GM10266 (cell line): ENCODE measurements around the gene UBA7.
A peak's percentile ranks its signal among the peaks of the same experiment; 100 is the strongest.

Source experiments
- DNase-seq: peaks from one replicate; pipeline ENCODE4 v3.0.0; 2012; ENCODE audit errors: extremely low spot score
- TF ChIP-seq, protein P1 (sequence below): IDR thresholded peaks from 2 replicates; pipeline ENCODE4 v1.5.1; 2012; ENCODE audit warnings: mild to moderate bottlenecking, low read depth; ENCODE audit not compliant: control insufficient read depth, insufficient read depth; ENCODE audit errors: missing control alignments

The UBA7 gene

DNA sequence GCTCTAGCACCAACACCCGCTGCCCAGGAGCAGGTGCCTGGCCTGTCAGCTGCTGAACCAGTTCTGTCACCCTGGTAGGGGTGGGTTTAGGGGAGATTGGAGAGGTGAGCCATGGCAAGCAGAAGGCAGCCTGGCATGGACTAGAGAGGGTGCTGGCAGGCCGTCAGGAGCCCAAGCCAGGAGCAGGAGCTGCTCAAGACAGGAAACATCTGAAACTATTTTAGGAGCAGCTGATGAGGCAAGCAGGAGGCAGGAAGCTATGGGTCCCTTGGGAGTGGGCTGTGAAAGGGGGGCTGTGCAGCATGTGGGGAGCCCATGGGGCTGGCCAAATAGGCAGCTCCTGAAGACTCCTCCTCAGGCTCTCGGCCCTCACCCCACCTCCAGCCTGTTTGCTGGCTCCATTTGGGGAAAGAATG is 8.4 kb downstream of the UBA7 start:
- DNase-seq: no peak
- TF ChIP-seq, protein P1, sequence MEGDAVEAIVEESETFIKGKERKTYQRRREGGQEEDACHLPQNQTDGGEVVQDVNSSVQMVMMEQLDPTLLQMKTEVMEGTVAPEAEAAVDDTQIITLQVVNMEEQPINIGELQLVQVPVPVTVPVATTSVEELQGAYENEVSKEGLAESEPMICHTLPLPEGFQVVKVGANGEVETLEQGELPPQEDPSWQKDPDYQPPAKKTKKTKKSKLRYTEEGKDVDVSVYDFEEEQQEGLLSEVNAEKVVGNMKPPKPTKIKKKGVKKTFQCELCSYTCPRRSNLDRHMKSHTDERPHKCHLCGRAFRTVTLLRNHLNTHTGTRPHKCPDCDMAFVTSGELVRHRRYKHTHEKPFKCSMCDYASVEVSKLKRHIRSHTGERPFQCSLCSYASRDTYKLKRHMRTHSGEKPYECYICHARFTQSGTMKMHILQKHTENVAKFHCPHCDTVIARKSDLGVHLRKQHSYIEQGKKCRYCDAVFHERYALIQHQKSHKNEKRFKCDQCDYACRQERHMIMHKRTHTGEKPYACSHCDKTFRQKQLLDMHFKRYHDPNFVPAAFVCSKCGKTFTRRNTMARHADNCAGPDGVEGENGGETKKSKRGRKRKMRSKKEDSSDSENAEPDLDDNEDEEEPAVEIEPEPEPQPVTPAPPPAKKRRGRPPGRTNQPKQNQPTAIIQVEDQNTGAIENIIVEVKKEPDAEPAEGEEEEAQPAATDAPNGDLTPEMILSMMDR: no peak

DNA sequence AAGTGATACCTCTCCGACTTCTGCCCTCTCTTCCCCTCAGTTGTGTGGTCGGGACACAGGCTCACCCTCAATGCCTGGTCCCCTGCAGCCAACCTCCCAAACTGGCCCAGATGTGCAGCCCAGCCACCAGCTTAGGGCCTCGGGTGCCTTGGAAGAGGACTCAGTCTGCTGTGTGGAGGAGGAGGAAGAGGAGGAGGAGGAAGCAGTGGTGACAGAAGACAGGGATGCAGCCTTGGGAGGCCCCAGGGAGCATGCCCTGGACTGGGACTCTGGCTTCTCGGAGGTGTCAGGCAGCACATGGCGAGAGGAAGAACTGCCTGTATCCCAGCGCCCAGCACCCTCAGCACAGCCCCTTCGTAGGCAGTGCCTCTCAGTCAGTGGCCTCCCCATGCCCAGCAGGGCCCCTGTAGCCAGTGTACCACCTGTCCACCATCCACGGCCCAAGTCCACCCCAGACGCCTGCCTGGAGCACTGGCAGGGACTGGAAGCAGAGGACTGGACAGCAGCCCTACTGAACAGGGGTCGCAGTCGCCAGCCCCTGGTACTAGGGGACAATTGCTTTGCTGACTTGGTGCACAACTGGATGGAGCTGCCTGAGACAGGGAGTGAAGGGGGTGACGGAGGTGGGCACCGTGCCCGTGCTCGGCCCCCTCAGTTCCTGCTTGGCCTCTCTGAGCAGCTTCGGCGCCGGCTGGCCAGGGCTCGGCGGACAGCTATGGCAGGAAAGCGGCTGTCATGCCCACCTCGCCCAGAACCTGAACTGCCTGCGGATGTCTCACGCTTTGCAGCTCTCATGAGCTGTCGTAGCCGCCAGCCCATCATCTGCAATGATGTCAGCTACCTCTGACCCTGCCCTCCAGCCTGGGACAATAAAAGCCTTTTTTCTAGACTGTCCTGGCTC is 9.4 kb downstream of the UBA7 start:
- TF ChIP-seq, protein P1: no peak
- DNase-seq: no peak

DNA sequence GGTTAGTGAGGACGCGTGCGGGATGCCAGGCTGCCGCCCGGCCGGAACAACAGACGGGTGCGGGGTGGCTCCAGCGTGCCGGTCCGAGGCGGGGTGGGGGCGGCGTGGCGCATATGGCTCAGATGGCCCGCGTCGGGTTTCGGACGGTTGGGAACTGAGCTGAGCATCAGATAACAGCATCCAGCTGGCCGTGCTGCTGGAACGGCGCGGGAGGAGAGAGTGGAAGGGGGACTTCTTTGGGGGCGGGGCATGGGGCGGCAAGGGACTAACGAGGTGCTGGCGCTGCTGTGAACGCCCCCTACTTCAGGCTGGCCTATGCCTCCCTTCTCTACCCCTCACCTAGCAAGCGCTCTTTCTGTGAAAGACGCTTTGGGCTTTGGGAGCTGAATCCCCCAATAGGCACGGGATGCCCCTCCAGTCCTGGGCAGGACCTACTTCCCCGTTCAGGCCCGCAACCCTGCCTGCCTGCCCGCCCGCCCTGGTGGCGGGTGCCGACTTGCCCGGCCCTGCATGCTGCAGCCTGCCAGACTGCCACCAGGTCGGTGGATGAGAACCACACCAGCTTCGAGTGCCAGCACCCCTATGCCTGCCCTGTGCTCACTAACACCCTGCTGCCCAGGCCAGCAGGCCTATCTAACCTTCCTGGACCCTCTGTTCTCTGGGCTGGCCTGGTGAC is 10.2 kb downstream of the UBA7 start:
- TF ChIP-seq, protein P1: no peak
- no peak for DNase-seq

DNA sequence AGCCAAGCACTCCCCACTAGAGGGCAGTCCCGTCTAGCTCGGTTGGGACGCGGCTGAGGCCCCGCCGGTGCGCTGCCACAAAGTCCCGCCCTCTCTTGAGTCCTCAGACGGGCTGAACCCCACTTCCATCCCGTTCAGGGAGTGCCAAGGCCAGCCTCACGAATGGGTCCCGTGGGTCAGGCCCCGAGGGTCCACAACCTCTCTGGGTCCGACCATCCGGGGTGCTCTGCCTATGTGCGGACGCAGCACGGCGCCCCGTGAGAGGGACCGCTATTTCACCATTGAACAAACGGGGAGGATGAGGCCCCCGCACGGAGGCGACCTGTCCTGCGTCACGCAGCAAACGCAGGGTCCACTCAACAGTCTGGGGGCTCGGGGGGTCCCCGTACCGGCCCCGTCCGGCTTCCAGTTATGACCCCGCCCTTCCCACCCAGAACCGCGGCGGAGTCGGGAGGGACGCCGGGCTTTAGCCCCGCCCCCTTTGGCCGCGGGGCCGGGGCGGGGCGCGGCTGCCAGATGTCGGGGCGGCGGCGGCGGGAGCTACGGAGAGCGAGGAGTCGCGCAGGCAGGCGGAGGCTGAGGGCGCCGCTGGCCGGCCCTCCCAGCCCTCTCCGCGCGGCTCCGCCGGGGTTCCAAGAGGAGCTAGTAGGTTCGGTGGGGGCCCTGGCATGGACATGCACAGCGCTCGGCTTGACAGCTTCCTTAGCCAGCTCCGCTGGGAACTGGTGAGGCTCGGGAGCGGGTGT is 10.9 kb downstream of the UBA7 start, which contains the start of gene INKA1:
TSS of gene INKA1 (plus strand) at position 543 of the 746 bp plus-strand sequence. CDS start at position 675, 132 bp downstream.
- TF ChIP-seq, protein P1: peak; percentile 95
- DNase-seq: peak; percentile 90

DNA sequence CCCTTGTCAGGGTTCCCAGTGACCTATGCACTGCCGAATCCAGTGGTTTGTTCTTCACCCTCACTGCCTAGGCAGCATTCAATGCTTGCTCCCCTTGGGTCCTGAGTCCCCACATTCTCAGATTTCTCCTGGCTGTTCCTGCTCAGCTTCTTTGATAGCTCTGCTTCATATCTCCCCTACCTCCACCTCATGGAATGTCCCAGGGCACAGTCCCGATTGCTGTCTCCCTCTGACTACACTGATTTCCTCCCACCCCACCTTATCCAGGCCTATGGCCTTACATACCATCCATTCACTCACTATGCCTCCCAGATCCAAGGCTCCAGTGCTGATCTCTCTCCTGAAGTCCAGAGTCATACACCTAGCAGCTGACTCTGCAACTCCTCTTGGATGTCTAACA is 12.6 kb downstream of the UBA7 start:
- no peak for DNase-seq
- TF ChIP-seq, protein P1: no peak

DNA sequence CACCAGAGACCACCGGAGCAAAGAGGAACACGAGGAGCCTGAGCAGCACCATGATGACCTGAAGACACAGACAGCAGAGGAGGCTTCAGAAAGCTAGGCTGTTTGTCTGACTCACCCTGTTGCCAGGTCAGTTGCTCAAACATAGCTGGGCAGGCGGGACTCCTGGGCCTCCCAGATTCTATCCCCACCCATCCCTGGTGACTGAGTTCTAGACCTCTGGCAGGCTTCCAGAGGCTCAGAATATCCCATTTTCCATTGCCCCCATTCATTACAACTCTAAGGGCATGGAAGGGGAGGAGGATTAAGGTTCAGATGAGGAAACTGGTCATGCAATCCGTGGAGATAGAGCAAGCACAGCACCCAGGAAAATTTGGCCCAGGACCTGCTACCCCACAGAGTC is 14.0 kb downstream of the UBA7 start, which contains the start of gene CDHR4:
TSS of gene CDHR4 (minus strand) at position 113 of the 400 bp plus-strand sequence. CDS start at position 52, 61 bp downstream.
- TF ChIP-seq, protein P1: no peak
- no peak for DNase-seq
